T-cell (primary cell): ENCODE data around the gene C1orf159. TPM values are rescaled to one million over a fixed set of nuclear protein-coding genes. Genes with fewer than 3 reads are reported as not detected.
"Not testable (repeated sequence)": the region's sequence is repeated elsewhere in the genome, so short reads cannot be mapped to it uniquely, and the experiment has no call there.

Experiments
- ATAC-seq, 4 experiments: fragments of 200-7000 bp in 3 of 4; fragments of 150-1000 bp in 1 of 4; cut with Tn5 transposase; replicated peaks in 1 of 4; 1 replicate in 3 of 4; 2 replicates in 1 of 4; pipeline ENCODE4 v1.10.0; 2021; ENCODE audit warnings: moderate library complexity in 3 of 4, mild to moderate bottlenecking in 2 of 4, moderate number of reproducible peaks in 1 of 4
- CTCF ChIA-PET, 2 donors: fragments of 300-600 bp; sonication (Branson Sonifier 250); formaldehyde crosslinking; loops; one replicate each; lab custom pipeline; 2022; ENCODE audit warnings: antibody characterized with exemption in 2 of 2; lab: Charles Lee
- POLR2A ChIA-PET, 2 donors: fragments of 300-600 bp; sonication (Branson Sonifier 250); formaldehyde crosslinking; loops; one replicate each; lab custom pipeline; 2022; ENCODE audit warnings: antibody characterized with exemption in 2 of 2; lab: Charles Lee
- DNase-seq, 35 experiments: peaks; one replicate each; pipeline versions ENCODE4 v3.0.0 to v3.0.0-alpha.2; 2013 to 2023
- H3K27ac ChIP-seq: one replicate; pipeline ENCODE4 v1.5.1; 2013; ENCODE audit warnings: low read length
- H3K27me3 ChIP-seq, 2 experiments: replicated peaks in 1 of 2; 1 replicate in 1 of 2; 2 replicates in 1 of 2; pipeline versions ENCODE4 v1.6.1 to v1.7.0; 2013; ENCODE audit warnings: low read length in 1 of 2, mixed read lengths in 1 of 2; ENCODE audit not compliant: control insufficient read depth in 2 of 2, insufficient read depth in 2 of 2; ENCODE audit errors: extremely low read depth in 1 of 2
- H3K36me3 ChIP-seq, 2 donors: 1 replicate in 1 of 2; 2 replicates in 1 of 2; pipeline versions ENCODE4 v1.6.1 to v1.7.0; 2013; ENCODE audit warnings: low read length in 1 of 2; ENCODE audit not compliant: control insufficient read depth in 2 of 2, insufficient read depth in 1 of 2; ENCODE audit errors: extremely low read depth in 1 of 2
- H3K4me1 ChIP-seq, 2 experiments: 1 replicate in 1 of 2; 2 replicates in 1 of 2; pipeline versions ENCODE4 v1.6.1 to v1.7.0; 2013; ENCODE audit warnings: low read length in 2 of 2, mixed read lengths in 1 of 2; ENCODE audit not compliant: insufficient read depth in 2 of 2, control insufficient read depth in 1 of 2; ENCODE audit errors: extremely low read depth in 1 of 2
- H3K4me3 ChIP-seq, 2 donors: 1 replicate in 1 of 2; 2 replicates in 1 of 2; pipeline versions ENCODE4 v1.5.1 to v1.7.0; 2013; ENCODE audit warnings: mild to moderate bottlenecking in 2 of 2, low read length in 1 of 2, moderate library complexity in 1 of 2; ENCODE audit not compliant: control insufficient read depth in 1 of 2; ENCODE audit errors: extremely low read depth in 1 of 2
- H3K9me3 ChIP-seq: 2 replicates; pipeline ENCODE4 v1.7.0; 2013
- H3K27ac Mint-ChIP-seq, 2 donors: one replicate each; pipeline ENCODE4 v1.8.0; 2020 to 2021; ENCODE audit warnings: mild to moderate bottlenecking in 2 of 2, mixed read lengths in 2 of 2
- H3K27me3 Mint-ChIP-seq, 2 donors: one replicate each; pipeline ENCODE4 v1.8.0; 2021 to 2022; ENCODE audit warnings: mixed read lengths in 2 of 2
- H3K36me3 Mint-ChIP-seq: one replicate; pipeline ENCODE4 v1.8.0; 2021; ENCODE audit warnings: mixed read lengths
- H3K4me1 Mint-ChIP-seq, 3 donors: one replicate each; pipeline ENCODE4 v1.8.0; 2020 to 2022; ENCODE audit warnings: mixed read lengths in 3 of 3, mild to moderate bottlenecking in 1 of 3
- H3K4me3 Mint-ChIP-seq, 3 donors: one replicate each; pipeline ENCODE4 v1.8.0; 2020 to 2022; ENCODE audit warnings: mild to moderate bottlenecking in 3 of 3, mixed read lengths in 3 of 3, moderate library complexity in 3 of 3
- H3K9me3 Mint-ChIP-seq, 3 donors: one replicate each; pipeline ENCODE4 v1.8.0; 2020 to 2022; ENCODE audit warnings: mixed read lengths in 3 of 3
- WGBS: methylation state at CpG from one replicate; pipeline ENCODE4 v1.1.5; 2013; ENCODE audit warnings: missing lambda C conversion rate; ENCODE audit not compliant: insufficient coverage; 5-methylcytosine and 5-hydroxymethylcytosine counted together
- total RNA-seq, 35 experiments: library from RNA in 6 of 35; stranded (reverse) in 6 of 35; fragments of 120-200 nt in 1 of 35; gene quantifications; one replicate each; pipeline versions ENCODE4 v1.2.1 to v1.2.4 and lab custom pipeline; 2013 to 2026

C1orf159 gene
- total RNA-seq, 5 donors from 2014 or later (not counting 1 experiment from before 2014, with no cell fraction given): 20.4 to 37.7 (median 22.5) TPM

- no peaks in the 10 kb centered on the region for H3K27me3 Mint-ChIP-seq
- H3K27ac ChIP-seq: peak overlapping the region; percentile 91
- no peaks in the 10 kb centered on the region for H3K9me3 ChIP-seq
- H3K4me3 ChIP-seq: peak overlapping the region; percentile 83 to 91
- DNase-seq: peak in 32 of 35 experiments; percentile 16 to 72 (median 37)
- ATAC-seq: peak; percentile 71 to 74 (median 72)
- POLR2A ChIA-PET: interaction anchor here in 1 of 2 donors (0.5 kb wide), 1 partner anchor 9 kb away, joined by 3 read pairs; no protein-coding TSS in a partner anchor
- H3K27me3 ChIP-seq: peaks cover 0 to 2% of the 10 kb centered on the region in 2 experiments
- peaks cover 0 to 6% (median 4%) of the 10 kb centered on the region in 3 donors for H3K4me1 Mint-ChIP-seq
- H3K9me3 Mint-ChIP-seq: peaks cover 10 to 20% (median 15%) of the 10 kb centered on the region in 3 donors
- WGBS: 0% methylated on average over 10 of the region's 29 CpGs
- no peaks in the 10 kb centered on the region for H3K36me3 ChIP-seq
- CTCF ChIA-PET: interaction anchor here in 1 of 2 donors (0.5 kb wide), 1 partner anchor 104 kb away, joined by 3 read pairs; no protein-coding TSS in a partner anchor
- peak overlapping the region; percentile 71 to 78 (median 74) for H3K4me3 Mint-ChIP-seq
- peaks cover 0 to 19% of the 10 kb centered on the region in 2 experiments for H3K4me1 ChIP-seq
- no peaks in the 10 kb centered on the region for H3K36me3 Mint-ChIP-seq
- peak overlapping the region; percentile 76 to 79 for H3K27ac Mint-ChIP-seq
These were observed 41.6 kb upstream of the C1orf159 start for GRCh38 chr1:1157426-1157913.

GRCh38 chr1:1157033-1157365 is 41.1 kb upstream of the C1orf159 start:
- ChIA-PET CTCF (interaction anchor here in 1 of 2 donors (0.5 to 0.6 kb wide), 2 partner anchors 20 to 104 kb away, joined by 3 read pairs; no protein-coding TSS in a partner anchor), POLR2A (interaction anchor here in 1 of 2 donors (0.5 kb wide), 1 partner anchor 10 kb away, joined by 3 read pairs; no protein-coding TSS in a partner anchor)
- peak overlapping the region; percentile 51 to 71 (median 65) for H3K4me3 Mint-ChIP-seq
- 82% methylated on average over 2 of the region's 9 CpGs for WGBS
- H3K9me3 Mint-ChIP-seq: peaks cover 11 to 24% (median 19%) of the 10 kb centered on the region in 3 donors
- Histone ChIP-seq H3K9me3 (no peaks in the 10 kb centered on the region), H3K27ac (no peak overlapping the region), H3K27me3 (peaks cover 0 to 1% of the 10 kb centered on the region in 2 experiments), H3K36me3 (no peaks in the 10 kb centered on the region), H3K4me1 (peaks cover 0 to 19% of the 10 kb centered on the region in 2 experiments), H3K4me3 (no peak overlapping the region)
- no peak for DNase-seq
- peaks cover 0 to 7% (median 6%) of the 10 kb centered on the region in 3 donors for H3K4me1 Mint-ChIP-seq
- no peaks in the 10 kb centered on the region for H3K27me3 Mint-ChIP-seq
- ATAC-seq: peak in 2 of 4 experiments; percentile 4 to 35
- H3K27ac Mint-ChIP-seq: no peak overlapping the region
- no peaks in the 10 kb centered on the region for H3K36me3 Mint-ChIP-seq

- H3K9me3 Mint-ChIP-seq: peaks cover 11 to 24% (median 19%) of the 10 kb centered on the region in 3 donors
- Histone ChIP-seq H3K4me1 (peaks cover 0 to 19% of the 10 kb centered on the region in 2 experiments), H3K36me3 (no peaks in the 10 kb centered on the region), H3K9me3 (no peaks in the 10 kb centered on the region), H3K27me3 (no peaks in the 10 kb centered on the region), H3K27ac (no peak overlapping the region), H3K4me3 (no peak overlapping the region)
- peak overlapping the region; percentile 51 to 71 (median 65) for H3K4me3 Mint-ChIP-seq
- 92% methylated on average over 19 of the region's 26 CpGs for WGBS
- DNase-seq (no peak), ATAC-seq (no peak)
- ChIA-PET CTCF (interaction anchor here (0.5 to 0.6 kb wide), 3 partner anchors 19 to 105 kb away, joined by 3 to 5 read pairs (median 3); no protein-coding TSS in a partner anchor), POLR2A (interaction anchor here in 1 of 2 donors (0.5 to 0.6 kb wide), 2 partner anchors 10 to 275 kb away, joined by 3 to 4 read pairs; no protein-coding TSS in a partner anchor)
- no peaks in the 10 kb centered on the region for H3K27me3 Mint-ChIP-seq
- peak overlapping the region; percentile 11 to 55 for H3K27ac Mint-ChIP-seq
- peaks cover 0 to 7% (median 6%) of the 10 kb centered on the region in 3 donors for H3K4me1 Mint-ChIP-seq
- no peaks in the 10 kb centered on the region for H3K36me3 Mint-ChIP-seq
These were observed 40.5 kb upstream of the C1orf159 start for GRCh38 chr1:1156140-1157032.

GRCh38 chr1:1155258-1155657 is 39.4 kb upstream of the C1orf159 start:
- Mint-ChIP-seq H3K9me3 (peaks cover 11 to 24% (median 19%) of the 10 kb centered on the region in 3 donors), H3K36me3 (no peaks in the 10 kb centered on the region), H3K4me1 (peaks cover 0 to 7% (median 6%) of the 10 kb centered on the region in 3 donors), H3K27me3 (no peaks in the 10 kb centered on the region), H3K27ac (peak overlapping the region in 1 of 2 donors; percentile 16), H3K4me3 (peak overlapping the region in 1 of 3 donors; percentile 71)
- CTCF ChIA-PET: no interaction called here
- no peak for DNase-seq
- no peaks in the 10 kb centered on the region for H3K36me3 ChIP-seq
- POLR2A ChIA-PET: no interaction called here
- H3K4me3 ChIP-seq: no peak overlapping the region
- no peaks in the 10 kb centered on the region for H3K9me3 ChIP-seq
- peaks cover 0 to 19% of the 10 kb centered on the region in 2 experiments for H3K4me1 ChIP-seq
- H3K27me3 ChIP-seq: no peaks in the 10 kb centered on the region
- ATAC-seq: no peak
- H3K27ac ChIP-seq: no peak overlapping the region
- WGBS: 97% methylated on average over 7 of the region's 10 CpGs

GRCh38 chr1:1153874-1154273 is 38.0 kb upstream of the C1orf159 start:
- peaks cover 11 to 24% (median 19%) of the 10 kb centered on the region in 3 donors for H3K9me3 Mint-ChIP-seq
- H3K4me3 Mint-ChIP-seq: no peak overlapping the region
- peaks cover 0 to 7% (median 6%) of the 10 kb centered on the region in 3 donors for H3K4me1 Mint-ChIP-seq
- 100% methylated on average over 2 of the region's 4 CpGs for WGBS
- H3K4me3 ChIP-seq: no peak overlapping the region
- H3K9me3 ChIP-seq: no peaks in the 10 kb centered on the region
- peak overlapping the region; percentile 1 to 9 for H3K27ac Mint-ChIP-seq
- no peak overlapping the region for H3K27ac ChIP-seq
- ChIA-PET POLR2A (no interaction called here), CTCF (no interaction called here)
- peaks cover 0 to 18% of the 10 kb centered on the region in 2 experiments for H3K4me1 ChIP-seq
- H3K27me3 ChIP-seq: no peaks in the 10 kb centered on the region
- H3K27me3 Mint-ChIP-seq: no peaks in the 10 kb centered on the region
- no peak for DNase-seq
- no peak for ATAC-seq
- no peaks in the 10 kb centered on the region for H3K36me3 Mint-ChIP-seq
- H3K36me3 ChIP-seq: no peaks in the 10 kb centered on the region

GRCh38 chr1:1153215-1153614 is 37.3 kb upstream of the C1orf159 start:
- H3K27me3 Mint-ChIP-seq, H3K4me3 Mint-ChIP-seq, POLR2A ChIA-PET, H3K27ac ChIP-seq, H3K36me3 ChIP-seq, H3K4me1 Mint-ChIP-seq, H3K36me3 Mint-ChIP-seq, CTCF ChIA-PET, H3K27me3 ChIP-seq, H3K4me3 ChIP-seq, H3K9me3 ChIP-seq, ATAC-seq, DNase-seq: not testable (repeated sequence)
- WGBS: 90% methylated on average over 12 of the region's 14 CpGs
- H3K9me3 Mint-ChIP-seq: peaks cover 11 to 24% (median 19%) of the 10 kb centered on the region in 3 donors
- peak overlapping the region; percentile 80 to 81 for H3K27ac Mint-ChIP-seq
- H3K4me1 ChIP-seq: peaks cover 0 to 12% of the 10 kb centered on the region in 2 experiments
